GM12878 (cell line): ENCODE results near the gene TTC1. TPM values are rescaled to one million over a fixed set of nuclear protein-coding genes. Genes with fewer than 3 reads are reported as not detected.

Experiments
- ATAC-seq: fragments of 200-7000 bp; cut with Tn5 transposase; 3 replicates; pipeline ENCODE4 v1.9.1; 2020; ENCODE audit warnings: mild to moderate bottlenecking, moderate library complexity
- BruUV-seq: library from RNA; stranded (reverse); fragments of 400-500 nt; replicated peaks from 2 replicates; lab custom pipeline; 2021; lab: Mats Ljungman, UMichigan
- CTCF ChIA-PET: fragments of 300-600 bp; sonication (Branson Sonifier 250); formaldehyde crosslinking; extraction: SDS; loops from one replicate; lab custom pipeline; 2021; ENCODE audit warnings: inconsistent platforms; lab: Yijun Ruan, JAX
- POLR2A ChIA-PET: fragments of 350-600 bp; formaldehyde crosslinking; extraction: SDS; loops from one replicate; lab custom pipeline; 2021; ENCODE audit warnings: inconsistent platforms; lab: Charles Lee
- RAD21 ChIA-PET: fragments of 300-600 bp; sonication (Branson Sonifier 250); formaldehyde crosslinking; loops from one replicate; lab custom pipeline; 2023; ENCODE audit warnings: antibody characterized with exemption; ENCODE audit not compliant: unreplicated experiment; lab: Charles Lee
- SMC1A ChIA-PET: fragments of 300-600 bp; sonication (Branson Sonifier 250); formaldehyde crosslinking; loops from one replicate; lab custom pipeline; 2023; ENCODE audit not compliant: unreplicated experiment, uncharacterized antibody; lab: Charles Lee
- DNase-seq: peaks from one replicate; pipeline ENCODE4 v3.0.0-alpha.2; 2011; ENCODE audit warnings: low read depth, low spot score
- FAIRE-seq: peaks from 3 replicates; lab custom pipeline; 2011; peaks lifted over from hg19 to GRCh38; lab: Jason Lieb, UNC
- H2AFZ ChIP-seq: 2 replicates; pipeline ENCODE4 v1.6.0; 2011; ENCODE audit warnings: low read depth, low read length, control low read depth; ENCODE audit not compliant: control insufficient read depth
- H3K27ac ChIP-seq: 2 replicates; pipeline ENCODE4 v1.5.1; 2011; ENCODE audit warnings: control low read depth; ENCODE audit not compliant: control insufficient read depth, insufficient read depth
- H3K27me3 ChIP-seq, 2 experiments: replicated peaks in 1 of 2; 2 replicates each; pipeline versions ENCODE4 v1.6.0 to v1.6.1; 2011; ENCODE audit warnings: low read length in 1 of 2; ENCODE audit not compliant: control insufficient read depth in 2 of 2, insufficient read depth in 2 of 2
- H3K36me3 ChIP-seq, 2 experiments: 2 replicates each; pipeline ENCODE4 v1.5.1; 2011; ENCODE audit warnings: low read length in 1 of 2; ENCODE audit not compliant: control insufficient read depth in 2 of 2, insufficient read depth in 2 of 2
- H3K4me1 ChIP-seq: 2 replicates; pipeline ENCODE4 v1.6.1; 2011; ENCODE audit warnings: mild to moderate bottlenecking, low read length, moderate library complexity, mixed read lengths; ENCODE audit not compliant: control insufficient read depth, insufficient read depth
- H3K4me2 ChIP-seq: 2 replicates; pipeline ENCODE4 v1.6.0; 2011; ENCODE audit warnings: control low read depth; ENCODE audit not compliant: control insufficient read depth, insufficient read depth
- H3K4me3 ChIP-seq: fragments of 200-600 bp; sonication (generic); 2 replicates; pipeline ENCODE4 v1.5.1; 2016
- H3K79me2 ChIP-seq: 2 replicates; pipeline ENCODE4 v1.6.0; 2011; ENCODE audit warnings: low read length; ENCODE audit not compliant: control insufficient read depth, insufficient read depth
- H3K9ac ChIP-seq: 2 replicates; pipeline ENCODE4 v1.8.0; 2011; ENCODE audit warnings: low read length, control low read depth, mixed read lengths; ENCODE audit not compliant: control insufficient read depth, insufficient read depth
- H3K9me3 ChIP-seq: replicated peaks from 3 replicates; pipeline ENCODE4 v1.5.1; 2011; ENCODE audit warnings: mild to moderate bottlenecking, low read length; ENCODE audit not compliant: control insufficient read depth, insufficient read depth
- H4K20me1 ChIP-seq: 2 replicates; pipeline ENCODE4 v1.6.0; 2011; ENCODE audit not compliant: control insufficient read depth, insufficient read depth
- ASH2L ChIP-seq: fragments of 300-600, 200-600 bp; sonication (generic); IDR thresholded peaks from 2 replicates; pipeline ENCODE4 v1.6.1; 2017; ENCODE audit warnings: low read depth, mild to moderate bottlenecking, borderline replicate concordance
- CHD1 ChIP-seq: IDR thresholded peaks from 2 replicates; pipeline ENCODE4 v1.6.1; 2012; ENCODE audit warnings: low read depth, low read length, improper control_type of control experiment
- ETV6 ChIP-seq, 2 experiments: fragments of 450-650 bp in 1 of 2; IDR thresholded peaks in 1 of 2; conservative IDR thresholded peaks in 1 of 2; 2 replicates each; pipeline ENCODE4 v1.6.1; 2014; ENCODE audit warnings: antibody characterized with exemption in 1 of 2, borderline replicate concordance in 1 of 2, low read depth in 1 of 2, mild to moderate bottlenecking in 1 of 2, moderate library complexity in 1 of 2
- MTA2 ChIP-seq: fragments of 450-650 bp; IDR thresholded peaks from 2 replicates; pipeline ENCODE4 v1.6.1; 2016; ENCODE audit warnings: low read depth, mild to moderate bottlenecking, moderate library complexity
- MYC ChIP-seq: IDR thresholded peaks from 2 replicates; pipeline ENCODE4 v1.6.1; 2011; ENCODE audit warnings: mild to moderate bottlenecking, low read length, moderate library complexity, inconsistent platforms; ENCODE audit not compliant: insufficient read depth, insufficient replicate concordance, insufficient read length, severe bottlenecking
- WGBS: methylation state at CpG from one replicate; pipeline ENCODE4 v1.1.6; 2016; ENCODE audit warnings: low lambda C conversion rate; ENCODE audit not compliant: insufficient replicate concordance, insufficient coverage; ENCODE audit errors: missing lambda C conversion rate; 5-methylcytosine and 5-hydroxymethylcytosine counted together
- in situ Hi-C: fragments of 300-500 bp; cut with MboI; formaldehyde crosslinking; loops from 9 replicates; pipeline ENCODE4 v1.14.3; 2018; ENCODE audit warnings: mixed read lengths
- intact Hi-C: fragments of 100-400 bp; cut with micrococcal nuclease; formaldehyde crosslinking; loops from one replicate; pipeline ENCODE4 v1.14.2; 2022; ENCODE audit not compliant: unreplicated experiment
- polyA plus RNA-seq, 11 experiments: library from polyadenylated mRNA; depleted of rRNA in 4 of 11; unstranded in 6 of 11; stranded (reverse) in 5 of 11; fragments of >200 nt; fragmentation: Nextera tagmentation in 4 of 11; fragmentation: Illumina TruSeq in 1 of 11; extraction: Ambion mirVana in 4 of 11; extraction: Trizol in 1 of 11; gene quantifications; 1 replicate in 1 of 11; 2 replicates in 10 of 11; pipeline versions ENCODE4 v1.2.1 to v1.2.3, GENCODE V29; 2011 to 2016; ENCODE audit warnings: inconsistent platforms in 2 of 11, missing spikeins in 2 of 11, low read depth in 1 of 11
- total RNA-seq, 4 experiments: library from RNA; depleted of rRNA in 3 of 4; stranded (reverse); fragments of >200 nt in 3 of 4; fragmentation: Illumina TruSeq in 1 of 4; extraction: Trizol in 1 of 4; gene quantifications; 2 replicates each; pipeline versions ENCODE4 v1.2.1 to v1.2.3, GENCODE V29; 2013 to 2021
- TF ChIP-seq, protein P1 (sequence below): fragments of 450-650 bp; IDR thresholded peaks from 2 replicates; pipeline ENCODE4 v1.6.1; 2017; ENCODE audit warnings: mild to moderate bottlenecking, low read depth, inconsistent platforms; ENCODE audit not compliant: poor library complexity, severe bottlenecking
- TF ChIP-seq, protein P2 (sequence below): IDR thresholded peaks from 2 replicates; pipeline ENCODE4 v1.6.1; 2011; ENCODE audit warnings: low read depth, mild to moderate bottlenecking, low read length, moderate library complexity, borderline replicate concordance; ENCODE audit errors: extremely low read depth

The TTC1 gene
- total and polyA plus RNA-seq, 10 of the 15 experiments (the other 5 are each of a cell fraction or from before 2014, with no cell fraction given): 46.6 to 160 (median 92.3) TPM

DNA sequence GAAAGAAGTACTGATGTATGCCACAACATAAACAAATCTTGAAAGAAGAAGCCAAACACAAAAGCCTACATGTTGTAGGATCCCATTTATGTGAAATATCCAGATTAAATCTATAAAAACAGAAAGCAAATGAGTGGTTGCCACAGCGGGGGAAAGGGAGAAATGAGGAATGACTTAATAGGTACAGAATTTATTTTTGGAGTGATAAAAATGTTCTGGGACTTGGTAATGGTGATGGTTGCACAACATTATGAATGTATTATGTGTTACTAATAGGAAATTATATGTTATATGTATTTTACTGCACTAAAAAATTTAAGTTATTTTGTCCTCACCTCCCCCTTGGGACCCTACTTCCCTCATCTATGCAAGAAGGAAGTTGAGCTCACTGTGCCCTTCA lies 16.4 kb upstream of the TTC1 start:
- H3K27ac ChIP-seq: no peak overlapping the region
- ATAC-seq: no peak
- H3K36me3 ChIP-seq: no peaks in the 10 kb centered on the region
- H3K27me3 ChIP-seq: peaks cover 0 to 6% of the 10 kb centered on the region in 2 experiments; a peak in 2 of 4 replicates
- no peaks in the 10 kb centered on the region for H4K20me1 ChIP-seq
- H3K4me1 ChIP-seq: no peaks in the 10 kb centered on the region
- RAD21 ChIA-PET: no interaction called here
- H2AFZ ChIP-seq: no peak overlapping the region
- no peak overlapping the region for H3K4me2 ChIP-seq
- H3K79me2 ChIP-seq: no peaks in the 10 kb centered on the region
- in situ Hi-C loops (no loop called here), intact Hi-C loops (no loop called here)
- no peak overlapping the region for H3K9ac ChIP-seq
- POLR2A ChIA-PET: no interaction called here
- peaks cover 6% of the 10 kb centered on the region; the same call in 2 of the 3 replicates for H3K9me3 ChIP-seq
- no peak for TF ChIP-seq MTA2
- TF ChIP-seq, protein P1, sequence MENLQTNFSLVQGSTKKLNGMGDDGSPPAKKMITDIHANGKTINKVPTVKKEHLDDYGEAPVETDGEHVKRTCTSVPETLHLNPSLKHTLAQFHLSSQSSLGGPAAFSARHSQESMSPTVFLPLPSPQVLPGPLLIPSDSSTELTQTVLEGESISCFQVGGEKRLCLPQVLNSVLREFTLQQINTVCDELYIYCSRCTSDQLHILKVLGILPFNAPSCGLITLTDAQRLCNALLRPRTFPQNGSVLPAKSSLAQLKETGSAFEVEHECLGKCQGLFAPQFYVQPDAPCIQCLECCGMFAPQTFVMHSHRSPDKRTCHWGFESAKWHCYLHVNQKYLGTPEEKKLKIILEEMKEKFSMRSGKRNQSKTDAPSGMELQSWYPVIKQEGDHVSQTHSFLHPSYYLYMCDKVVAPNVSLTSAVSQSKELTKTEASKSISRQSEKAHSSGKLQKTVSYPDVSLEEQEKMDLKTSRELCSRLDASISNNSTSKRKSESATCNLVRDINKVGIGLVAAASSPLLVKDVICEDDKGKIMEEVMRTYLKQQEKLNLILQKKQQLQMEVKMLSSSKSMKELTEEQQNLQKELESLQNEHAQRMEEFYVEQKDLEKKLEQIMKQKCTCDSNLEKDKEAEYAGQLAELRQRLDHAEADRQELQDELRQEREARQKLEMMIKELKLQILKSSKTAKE: no peak
- no peak for TF ChIP-seq ASH2L
- TF ChIP-seq ETV6 (conservative IDR thresholded peaks at IDR 0.05 in 1 of 2, IDR thresholded peaks at IDR 0.05 in 1 of 2; ENCODE audit: borderline replicate concordance in 1 of 2, low read depth in 1 of 2): no peak
- no peak for TF ChIP-seq MYC
- TF ChIP-seq, protein P2, sequence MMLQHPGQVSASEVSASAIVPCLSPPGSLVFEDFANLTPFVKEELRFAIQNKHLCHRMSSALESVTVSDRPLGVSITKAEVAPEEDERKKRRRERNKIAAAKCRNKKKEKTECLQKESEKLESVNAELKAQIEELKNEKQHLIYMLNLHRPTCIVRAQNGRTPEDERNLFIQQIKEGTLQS: no peak
- no peak for TF ChIP-seq CHD1
- H3K4me3 ChIP-seq: no peak overlapping the region
- CTCF ChIA-PET: interaction anchor here (1.5 kb wide), 1 partner anchor 30 kb away, joined by 4 read pairs; no protein-coding TSS in a partner anchor
- no peak for DNase-seq
- no TSS peak for BruUV-seq
- FAIRE-seq: no peak
- SMC1A ChIA-PET: no interaction called here
- WGBS: 47% methylated on average over 1 of the region's 1 CpG
